Right lobe of liver (tissue), 4 donors: ENCODE results near the gene PGM2L1.

Source experiments
- POLR2A ChIP-seq: fragments of 450-650 bp; IDR thresholded peaks from one replicate; pipeline ENCODE4 v1.6.1; 2017; ENCODE audit warnings: antibody characterized with exemption, mild to moderate bottlenecking
- TF ChIP-seq, protein P1 (sequence below), 4 donors: fragments of 200-600 bp in 3 of 4; fragments of 450-650 bp in 1 of 4; IDR thresholded peaks; one replicate each; pipeline versions ENCODE4 v1.5.1 to v1.8.0; 2016 to 2022; ENCODE audit warnings: antibody characterized with exemption in 4 of 4, mild to moderate bottlenecking in 2 of 4
- donor health status: DM: no; HTN: no; CAD: no.
- donor health status: DM: no; HTN: no; CAD: no.
- donor health status: DM: no; HTN: yes; CAD: no.

DNA sequence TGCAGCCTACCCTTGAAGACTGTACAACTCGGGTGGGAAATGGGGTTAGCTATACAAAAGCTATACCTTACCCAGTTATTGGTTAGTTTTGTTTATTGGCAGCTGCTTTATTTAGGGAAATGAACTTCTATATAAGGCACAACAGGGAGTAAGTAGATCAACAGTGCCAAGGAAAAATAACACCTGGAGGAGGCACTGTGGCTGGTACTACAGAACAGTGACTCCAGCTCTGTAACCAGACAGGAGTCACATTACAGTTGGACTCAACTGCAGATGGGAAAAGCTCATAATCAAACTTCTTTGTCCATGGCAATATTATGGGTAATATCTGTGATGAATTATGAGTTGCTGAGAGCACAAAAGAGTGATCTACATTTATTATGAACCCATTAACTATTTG lies 100.7 kb downstream of the PGM2L1 start:
- TF ChIP-seq, protein P1, sequence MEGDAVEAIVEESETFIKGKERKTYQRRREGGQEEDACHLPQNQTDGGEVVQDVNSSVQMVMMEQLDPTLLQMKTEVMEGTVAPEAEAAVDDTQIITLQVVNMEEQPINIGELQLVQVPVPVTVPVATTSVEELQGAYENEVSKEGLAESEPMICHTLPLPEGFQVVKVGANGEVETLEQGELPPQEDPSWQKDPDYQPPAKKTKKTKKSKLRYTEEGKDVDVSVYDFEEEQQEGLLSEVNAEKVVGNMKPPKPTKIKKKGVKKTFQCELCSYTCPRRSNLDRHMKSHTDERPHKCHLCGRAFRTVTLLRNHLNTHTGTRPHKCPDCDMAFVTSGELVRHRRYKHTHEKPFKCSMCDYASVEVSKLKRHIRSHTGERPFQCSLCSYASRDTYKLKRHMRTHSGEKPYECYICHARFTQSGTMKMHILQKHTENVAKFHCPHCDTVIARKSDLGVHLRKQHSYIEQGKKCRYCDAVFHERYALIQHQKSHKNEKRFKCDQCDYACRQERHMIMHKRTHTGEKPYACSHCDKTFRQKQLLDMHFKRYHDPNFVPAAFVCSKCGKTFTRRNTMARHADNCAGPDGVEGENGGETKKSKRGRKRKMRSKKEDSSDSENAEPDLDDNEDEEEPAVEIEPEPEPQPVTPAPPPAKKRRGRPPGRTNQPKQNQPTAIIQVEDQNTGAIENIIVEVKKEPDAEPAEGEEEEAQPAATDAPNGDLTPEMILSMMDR (IDR thresholded peaks at IDR 0.05) = no peak
- no peak for TF ChIP-seq POLR2A
